GM18907 (cell line): ENCODE data around the gene GJB3.
"Not testable (repeated sequence)": the region's sequence is repeated elsewhere in the genome, so short reads cannot be mapped to it uniquely, and the experiment has no call there.

Experiments used
- ATAC-seq: cut with Tn5 transposase; IDR thresholded peaks from one replicate; pipeline ENCODE4 v1.9.1; 2021; ENCODE audit warnings: mild to moderate bottlenecking, moderate library complexity; ENCODE audit not compliant: unreplicated experiment

Gene GJB3

DNA sequence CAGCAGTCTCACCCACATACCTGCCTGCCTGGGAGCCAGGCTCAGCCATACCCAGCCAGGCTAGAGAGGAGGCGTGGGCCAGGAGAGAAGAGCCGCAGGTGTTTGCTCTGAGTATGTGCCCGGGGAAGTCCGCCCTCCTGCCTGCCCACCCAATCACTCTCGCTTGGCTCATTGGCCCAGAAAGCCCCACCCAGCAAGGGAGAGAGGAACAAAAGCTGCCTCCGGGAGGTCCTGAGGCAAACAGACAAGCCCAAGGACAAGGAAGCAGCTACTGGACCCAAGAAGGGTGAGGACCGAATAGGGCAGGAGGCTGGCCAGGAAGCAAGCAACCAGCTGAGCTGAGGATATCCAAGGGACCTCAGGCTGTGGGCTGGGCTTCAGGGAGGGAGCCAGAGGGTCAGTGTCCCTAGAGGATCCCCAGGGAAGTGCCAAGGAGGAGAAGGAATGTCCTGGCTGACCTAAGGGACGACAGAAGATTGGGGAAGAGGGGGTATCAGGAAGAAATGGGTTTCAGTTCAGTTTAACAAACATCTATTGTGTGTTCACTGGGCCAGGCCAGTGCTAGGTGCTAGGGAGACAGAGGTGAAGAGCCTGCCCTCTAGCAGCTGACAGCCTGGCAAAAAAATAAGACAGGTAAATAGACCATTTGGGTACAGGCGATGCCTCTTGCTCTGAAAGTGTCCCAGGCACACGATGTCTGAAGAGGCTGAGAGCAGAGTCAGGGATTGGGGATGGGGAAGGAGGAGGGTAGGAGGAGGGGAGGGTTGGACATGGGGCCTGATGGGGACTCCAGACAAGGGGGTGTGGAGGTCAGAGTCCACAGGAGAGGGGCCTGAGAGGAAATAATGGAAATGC lies 21.3 kb upstream of the GJB3 start, which contains the start of gene GJB4:
Gene GJB4 (plus strand): TSS at position 238 of the 855 bp plus-strand sequence. CDS start 1,515 bp downstream, outside the sequence.
- ATAC-seq = no peak

DNA sequence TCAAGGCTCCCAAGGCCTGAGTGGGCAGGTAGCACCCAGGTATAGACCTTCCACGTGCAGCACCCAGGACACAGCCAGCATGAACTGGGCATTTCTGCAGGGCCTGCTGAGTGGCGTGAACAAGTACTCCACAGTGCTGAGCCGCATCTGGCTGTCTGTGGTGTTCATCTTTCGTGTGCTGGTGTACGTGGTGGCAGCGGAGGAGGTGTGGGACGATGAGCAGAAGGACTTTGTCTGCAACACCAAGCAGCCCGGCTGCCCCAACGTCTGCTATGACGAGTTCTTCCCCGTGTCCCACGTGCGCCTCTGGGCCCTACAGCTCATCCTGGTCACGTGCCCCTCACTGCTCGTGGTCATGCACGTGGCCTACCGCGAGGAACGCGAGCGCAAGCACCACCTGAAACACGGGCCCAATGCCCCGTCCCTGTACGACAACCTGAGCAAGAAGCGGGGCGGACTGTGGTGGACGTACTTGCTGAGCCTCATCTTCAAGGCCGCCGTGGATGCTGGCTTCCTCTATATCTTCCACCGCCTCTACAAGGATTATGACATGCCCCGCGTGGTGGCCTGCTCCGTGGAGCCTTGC lies 19.7 kb upstream of the GJB3 start:
- no peak for ATAC-seq

DNA sequence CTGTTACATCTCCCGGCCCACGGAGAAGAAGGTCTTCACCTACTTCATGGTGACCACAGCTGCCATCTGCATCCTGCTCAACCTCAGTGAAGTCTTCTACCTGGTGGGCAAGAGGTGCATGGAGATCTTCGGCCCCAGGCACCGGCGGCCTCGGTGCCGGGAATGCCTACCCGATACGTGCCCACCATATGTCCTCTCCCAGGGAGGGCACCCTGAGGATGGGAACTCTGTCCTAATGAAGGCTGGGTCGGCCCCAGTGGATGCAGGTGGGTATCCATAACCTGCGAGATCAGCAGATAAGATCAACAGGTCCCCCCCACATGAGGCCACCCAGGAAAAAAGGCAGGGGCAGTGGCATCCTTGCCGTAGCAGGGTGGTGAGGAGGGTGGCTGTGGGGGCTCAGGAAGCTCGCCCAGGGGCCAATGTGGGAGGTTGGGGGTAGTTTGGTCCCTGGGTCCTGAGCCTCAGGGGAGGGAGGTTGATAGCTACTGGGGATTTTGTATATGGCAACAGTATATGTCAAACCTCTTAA lies 19.2 kb upstream of the GJB3 start:
- ATAC-seq = no peak

DNA sequence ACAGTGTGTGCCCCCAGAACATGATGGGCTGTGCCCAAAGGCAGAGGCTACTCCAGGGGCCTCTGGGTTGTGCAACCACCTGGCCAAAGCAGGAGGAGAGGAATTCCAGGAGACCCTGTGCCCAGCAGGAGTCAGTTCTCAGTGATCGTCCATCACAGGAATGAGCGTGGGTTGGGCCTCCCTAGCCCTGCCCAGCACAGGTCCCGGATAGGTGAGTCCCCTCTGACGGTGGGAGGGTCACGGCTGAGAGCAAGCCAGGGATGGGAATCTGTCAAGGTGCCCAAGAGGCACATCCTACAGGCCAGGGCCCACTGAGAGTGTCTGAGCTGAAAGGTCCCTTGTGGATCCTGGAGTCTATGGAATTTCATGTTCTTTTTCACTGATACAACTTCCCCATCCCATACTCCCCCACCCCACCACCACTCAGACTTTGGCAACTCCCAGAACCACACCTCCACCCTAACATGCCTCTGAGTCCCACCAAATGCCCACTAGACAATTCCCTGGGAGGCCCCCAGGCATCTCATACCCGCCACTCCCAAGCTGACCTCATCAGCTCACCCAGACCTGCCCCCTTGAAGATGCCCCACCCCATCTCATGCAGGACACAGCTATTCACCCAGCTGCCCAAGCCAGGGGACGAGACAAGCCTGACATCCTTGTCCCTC lies 18.4 kb upstream of the GJB3 start:
- ATAC-seq = no peak

DNA sequence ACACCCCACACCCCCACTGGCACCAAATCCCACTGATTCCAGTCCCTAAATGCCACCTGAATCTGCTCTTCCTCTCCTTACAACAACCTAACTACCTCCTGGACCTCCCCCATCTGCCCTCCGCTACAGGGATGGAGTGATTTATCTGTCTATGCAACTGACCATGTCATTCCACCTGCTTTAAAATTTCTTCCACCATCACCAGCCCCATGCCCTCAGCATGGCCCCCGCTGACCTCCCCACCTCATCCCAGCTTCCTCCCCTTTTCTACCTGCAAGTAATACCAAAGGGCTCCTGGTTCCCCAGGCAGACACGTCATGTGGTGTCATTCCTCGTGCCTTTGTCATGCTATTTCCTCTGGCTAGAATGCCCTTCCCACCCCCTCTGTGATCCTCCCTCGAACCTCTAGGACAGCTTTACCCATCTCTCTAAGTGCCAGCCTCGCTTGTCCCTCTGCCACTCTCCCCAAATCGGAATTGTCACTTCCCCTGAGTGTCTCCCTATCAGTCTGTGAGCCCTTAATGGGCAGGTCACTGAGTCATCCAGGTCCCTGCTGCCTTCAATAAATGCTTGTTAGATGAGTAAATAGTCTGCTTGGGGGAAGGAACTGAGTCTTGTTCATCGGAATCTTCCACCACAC lies 17.8 kb upstream of the GJB3 start:
- no peak for ATAC-seq

DNA sequence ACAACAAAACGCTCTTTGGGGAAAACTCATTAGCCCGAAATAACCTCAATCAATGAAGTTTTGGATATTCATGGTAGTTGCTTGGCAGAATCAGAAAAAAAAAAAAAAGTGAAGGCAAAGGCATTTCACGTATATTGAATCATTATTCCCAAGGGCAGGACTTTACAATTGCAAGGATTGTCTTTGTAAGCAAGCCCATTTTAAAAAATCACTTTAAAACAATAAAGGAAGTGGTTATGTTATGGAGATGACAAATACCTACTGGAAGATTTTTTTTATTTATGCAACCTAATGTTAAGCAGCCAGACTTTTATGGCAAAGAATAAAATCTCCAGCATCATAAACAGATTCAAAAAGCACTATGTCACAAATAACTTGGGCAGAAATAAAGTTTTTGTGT lies 12.2 kb upstream of the GJB3 start:
- ATAC-seq = no peak

DNA sequence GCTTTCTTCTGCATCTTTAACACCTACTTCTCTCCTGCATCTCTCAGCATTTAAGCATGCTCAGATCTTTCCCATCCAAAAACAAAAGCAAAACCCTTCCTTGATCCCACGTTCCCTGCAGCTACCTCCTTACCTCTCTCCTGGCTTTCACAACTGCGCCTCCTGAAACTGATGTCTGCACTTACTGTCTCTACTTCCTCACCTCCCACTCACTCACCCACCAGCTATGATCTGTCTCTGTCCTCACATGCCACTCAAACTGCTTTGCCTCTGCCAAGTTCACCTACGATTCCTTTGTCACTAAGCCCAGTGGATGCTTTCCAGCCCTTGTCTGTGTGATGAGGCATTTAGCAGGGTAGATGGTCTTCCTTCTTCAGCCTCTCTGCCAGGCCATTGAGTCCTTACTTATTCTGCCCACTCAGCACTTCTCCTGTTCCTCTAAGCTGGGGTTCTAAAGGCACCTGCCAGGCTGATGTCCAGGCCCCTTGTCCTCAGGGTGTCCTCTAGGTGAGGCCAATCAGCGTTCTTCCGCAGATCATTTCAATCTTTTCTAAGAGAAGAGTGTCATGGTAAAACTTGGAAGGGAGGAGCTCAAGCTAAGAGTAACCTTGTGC lies 10.0 kb upstream of the GJB3 start:
- no peak for ATAC-seq

DNA sequence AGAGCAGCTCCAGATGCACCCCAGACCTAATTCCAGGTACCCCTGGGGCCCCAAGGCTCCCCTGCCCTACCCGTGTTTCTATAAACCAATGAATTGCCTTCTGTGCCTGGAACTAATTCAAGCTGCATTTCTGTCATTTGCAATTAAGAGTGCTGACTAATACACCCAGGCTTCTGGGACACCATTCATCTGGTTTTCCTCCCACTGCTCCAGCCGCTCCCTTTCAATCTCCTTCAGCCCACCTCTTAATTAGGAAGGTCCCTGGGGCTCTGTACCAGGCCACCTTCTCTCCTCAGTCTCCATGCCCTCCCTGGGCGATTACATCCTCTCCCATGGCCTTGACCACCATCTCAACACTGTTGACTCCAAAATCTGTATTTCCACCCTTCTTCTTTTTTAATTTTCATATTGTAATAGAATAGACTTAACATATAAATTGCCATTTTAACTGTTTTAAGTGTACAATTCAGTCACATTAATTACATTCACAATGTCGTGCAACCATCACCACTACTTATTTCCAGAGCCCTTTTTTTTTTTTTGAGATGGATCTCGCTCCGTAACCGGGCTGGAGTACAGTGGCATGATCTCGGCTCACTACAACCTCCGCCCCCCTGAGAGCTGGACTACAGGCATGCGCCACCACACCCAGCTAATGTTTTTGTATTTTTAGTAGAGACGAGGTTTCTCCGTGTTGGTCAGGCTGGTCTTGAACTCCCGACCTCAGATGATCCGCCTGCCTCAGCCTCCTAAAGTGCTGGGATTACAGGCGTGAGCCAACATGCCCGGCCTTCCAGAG lies 9.2 kb upstream of the GJB3 start:
- no peak for ATAC-seq

DNA sequence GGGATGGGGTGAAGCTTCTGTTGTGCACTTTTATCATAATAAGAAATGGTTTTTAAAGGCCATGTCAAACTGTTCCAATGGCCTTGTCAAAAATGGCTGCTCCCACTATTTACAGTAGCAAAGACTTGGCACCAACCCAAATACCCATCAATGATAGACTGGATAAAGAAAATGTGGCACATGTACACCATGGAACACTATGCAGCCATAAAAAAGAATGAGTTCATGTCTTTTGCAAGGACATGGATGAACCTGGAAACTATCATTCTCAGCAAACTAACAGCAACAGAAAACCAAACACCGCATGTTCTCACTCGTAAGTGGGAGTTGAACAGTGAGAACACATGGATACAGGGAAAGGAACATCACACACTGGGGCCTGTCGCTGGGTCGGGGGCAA lies 7.9 kb upstream of the GJB3 start:
- ATAC-seq = not testable (repeated sequence)

DNA sequence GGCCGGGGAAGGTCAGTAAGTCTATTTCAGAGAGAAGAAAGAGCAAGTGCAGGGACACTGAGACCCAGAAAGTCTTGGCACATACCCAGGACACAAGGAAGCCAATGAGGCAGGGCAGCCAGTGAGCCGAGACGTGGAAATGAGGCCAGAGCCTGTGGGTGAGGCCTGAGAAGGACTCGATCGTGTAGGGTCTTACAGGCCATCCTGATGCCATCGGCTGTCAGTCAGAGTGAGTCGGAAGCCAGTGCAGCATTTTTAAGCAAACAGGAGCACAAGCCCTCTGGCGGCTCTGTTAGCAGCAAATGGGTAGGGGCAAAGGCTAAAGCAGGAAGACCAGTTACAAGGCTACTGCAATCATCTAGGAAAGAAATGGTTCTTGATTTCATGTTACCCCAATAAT lies 6.1 kb upstream of the GJB3 start:
- ATAC-seq = no peak

DNA sequence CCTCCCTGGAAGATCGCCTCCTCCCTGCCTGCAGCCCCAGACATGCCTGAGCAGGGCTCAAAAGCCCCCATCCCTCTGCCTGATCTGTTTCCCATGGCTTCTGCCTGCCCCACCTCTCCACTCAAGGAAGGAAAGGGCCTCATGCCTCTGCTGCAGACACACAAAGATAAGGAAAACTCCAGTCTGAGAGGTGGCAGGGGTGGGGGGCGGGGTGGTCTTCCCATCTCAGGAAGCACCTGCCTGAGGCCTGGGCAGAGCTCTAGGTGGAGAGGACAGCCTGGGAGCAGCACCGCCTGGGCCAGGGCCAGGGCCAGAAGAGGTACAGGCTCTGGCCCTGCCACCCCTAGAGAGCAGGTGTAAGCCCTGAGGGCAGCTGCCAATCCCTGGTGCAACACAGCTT lies 4.1 kb upstream of the GJB3 start:
- ATAC-seq = no peak

DNA sequence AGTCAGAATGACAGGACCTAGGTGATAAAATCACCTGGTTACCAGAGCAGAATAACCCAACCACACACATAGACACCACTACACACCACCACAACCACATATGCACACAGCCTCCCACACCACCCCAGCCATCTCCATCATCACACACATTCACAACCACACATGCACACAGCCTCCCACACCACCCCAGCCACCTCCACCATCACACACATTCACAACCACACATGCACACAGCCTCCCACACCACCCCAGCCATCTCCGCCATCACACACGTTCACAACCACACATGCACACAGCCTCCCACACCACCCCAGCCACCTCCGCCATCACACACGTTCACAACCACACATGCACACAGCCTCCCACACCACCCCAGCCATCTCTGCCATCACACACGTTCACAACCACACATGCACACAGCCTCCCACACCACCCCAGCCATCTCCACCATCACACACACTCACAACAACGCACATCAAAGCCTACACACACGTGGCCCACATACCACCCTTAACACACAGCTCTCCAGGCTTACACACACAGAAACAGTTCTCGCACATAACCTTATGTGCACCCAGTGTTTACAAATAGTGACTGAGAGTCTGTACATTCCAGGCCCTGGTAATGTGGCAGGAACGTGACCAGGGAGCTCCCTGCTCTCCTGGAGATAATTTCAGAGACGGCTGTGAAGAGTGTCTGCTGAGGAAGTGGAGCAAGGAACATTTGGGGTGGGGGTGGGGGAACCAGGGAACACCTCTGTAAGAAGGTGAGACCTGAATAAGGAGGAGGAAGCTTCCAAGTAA lies 3.3 kb upstream of the GJB3 start:
- no peak for ATAC-seq

DNA sequence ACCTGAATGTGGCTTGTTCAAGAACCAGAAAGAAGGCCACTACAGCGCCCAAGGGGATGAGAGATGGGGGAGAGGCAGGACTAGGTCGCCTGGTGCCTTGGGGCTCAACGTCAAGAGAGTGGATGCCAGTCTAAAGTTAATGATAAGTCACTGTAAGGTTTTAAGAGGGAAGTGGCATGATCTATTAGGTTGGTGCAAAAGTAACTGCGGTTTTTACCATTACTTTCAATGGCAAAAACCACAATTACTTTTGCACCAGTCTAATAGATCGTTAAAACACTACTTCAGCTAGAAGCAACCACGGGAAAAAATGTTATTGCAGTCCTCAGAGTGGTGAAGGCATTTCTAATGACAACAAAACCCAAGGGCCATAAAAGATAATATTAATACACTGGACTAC lies 2.6 kb upstream of the GJB3 start:
- no peak for ATAC-seq

DNA sequence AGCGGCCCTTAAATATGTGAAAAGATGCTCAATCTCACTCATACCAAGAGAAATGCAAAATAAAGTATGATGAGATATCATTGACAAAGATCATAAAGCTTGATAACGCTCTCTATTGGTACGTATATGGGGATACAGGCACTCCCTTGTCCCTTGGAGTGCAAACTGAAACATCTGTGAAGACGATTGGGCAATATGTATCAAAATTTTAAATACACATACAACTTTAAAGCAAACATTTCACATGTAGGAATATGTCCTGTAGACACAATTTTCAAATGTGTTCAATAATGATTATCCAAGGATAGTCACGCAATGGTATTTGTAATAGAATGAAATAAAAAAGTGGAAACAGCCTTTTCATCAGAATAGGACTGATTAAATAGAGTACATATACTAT lies 2.0 kb upstream of the GJB3 start:
- no peak for ATAC-seq

DNA sequence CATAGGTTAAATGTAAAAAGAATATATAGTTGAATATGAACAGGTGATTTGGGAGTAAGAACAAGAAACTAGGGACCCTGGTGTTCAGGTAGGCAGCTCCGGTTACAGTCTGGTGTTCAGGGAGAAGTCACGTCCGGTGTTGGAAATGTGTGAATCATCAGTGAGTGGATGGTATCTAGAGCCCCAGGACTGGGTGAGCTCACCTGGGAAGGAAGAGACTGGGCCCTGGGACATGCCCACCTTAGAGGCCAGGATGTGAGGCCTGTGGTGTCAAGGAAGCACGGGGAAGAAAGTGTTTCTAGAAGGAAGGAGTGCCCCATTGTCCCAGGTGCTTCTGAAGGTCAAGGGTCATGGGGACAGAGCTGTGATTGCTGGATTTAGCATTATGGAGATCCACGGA lies 1.5 kb upstream of the GJB3 start:
- ATAC-seq = no peak

DNA sequence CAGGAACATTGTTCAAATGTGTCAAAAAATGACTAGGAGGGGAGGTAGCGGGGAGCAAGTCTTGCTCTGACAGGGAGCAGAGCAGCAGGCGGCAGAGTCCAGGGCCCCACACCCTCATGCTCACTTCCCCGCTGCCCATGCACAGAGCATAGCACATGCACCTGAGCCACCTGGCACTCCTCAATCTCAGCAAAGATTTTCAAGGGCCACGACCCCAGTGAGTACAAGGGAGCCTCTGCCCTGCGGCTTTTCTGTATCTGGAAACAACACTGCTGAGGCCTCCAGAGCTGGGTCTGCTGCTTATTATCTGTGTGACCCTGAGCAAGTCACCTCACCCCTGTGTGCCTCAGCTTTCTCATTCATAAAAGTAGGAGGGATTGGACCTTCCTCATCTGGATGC lies 1.1 kb upstream of the GJB3 start:
- ATAC-seq = no peak

DNA sequence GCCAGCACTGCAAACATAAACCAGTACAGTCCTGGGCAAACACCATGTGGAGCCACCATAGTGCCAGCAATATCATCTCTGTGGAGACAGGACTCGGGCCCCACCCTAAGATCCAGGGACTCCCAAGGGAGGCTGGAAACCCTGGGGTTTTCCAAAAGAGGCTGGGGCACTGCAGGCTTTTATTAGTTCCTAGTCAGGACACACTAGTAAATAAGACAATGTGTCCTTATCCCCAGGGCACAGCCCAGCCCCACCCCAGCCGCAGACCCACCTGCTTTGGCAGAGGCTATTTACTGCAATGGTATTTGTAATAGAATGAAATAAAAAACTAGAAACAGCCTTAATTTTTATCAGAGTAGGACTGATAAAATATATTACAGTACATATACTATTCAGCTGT lies 486 bp upstream of the GJB3 start:
- no peak for ATAC-seq

DNA sequence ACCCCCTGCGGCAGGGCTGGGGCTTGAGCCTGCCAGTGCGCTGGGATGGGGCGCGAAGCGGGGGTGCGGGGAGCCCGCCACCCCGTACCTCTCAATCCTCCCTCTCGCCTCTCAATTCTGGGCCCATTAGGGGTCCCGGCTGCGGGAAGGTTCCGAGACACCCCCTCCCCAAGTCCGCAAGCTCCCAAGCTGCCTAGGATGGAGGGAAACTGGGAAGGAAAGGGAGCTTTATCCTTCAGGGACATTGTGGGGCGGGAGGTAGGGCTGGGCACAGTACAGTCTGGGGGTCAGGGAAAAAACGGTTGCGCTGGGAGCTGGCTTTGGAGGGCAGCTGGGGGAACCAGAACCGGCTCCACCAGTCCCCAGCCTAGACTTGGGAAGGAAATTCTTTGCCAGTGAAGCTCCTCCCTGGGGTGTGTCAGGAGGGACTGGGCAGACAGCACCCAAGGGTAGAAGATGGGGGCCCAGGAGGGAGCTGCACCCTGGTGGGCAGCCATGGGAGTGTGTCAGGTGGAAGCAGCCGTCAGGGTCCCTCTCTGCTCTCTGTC lies 904 bp downstream of the GJB3 start:
- no peak for ATAC-seq

DNA sequence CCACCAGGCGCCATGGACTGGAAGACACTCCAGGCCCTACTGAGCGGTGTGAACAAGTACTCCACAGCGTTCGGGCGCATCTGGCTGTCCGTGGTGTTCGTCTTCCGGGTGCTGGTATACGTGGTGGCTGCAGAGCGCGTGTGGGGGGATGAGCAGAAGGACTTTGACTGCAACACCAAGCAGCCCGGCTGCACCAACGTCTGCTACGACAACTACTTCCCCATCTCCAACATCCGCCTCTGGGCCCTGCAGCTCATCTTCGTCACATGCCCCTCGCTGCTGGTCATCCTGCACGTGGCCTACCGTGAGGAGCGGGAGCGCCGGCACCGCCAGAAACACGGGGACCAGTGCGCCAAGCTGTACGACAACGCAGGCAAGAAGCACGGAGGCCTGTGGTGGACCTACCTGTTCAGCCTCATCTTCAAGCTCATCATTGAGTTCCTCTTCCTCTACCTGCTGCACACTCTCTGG lies 3.8 kb downstream of the GJB3 start:
- ATAC-seq = no peak
